ENCODE results near the gene TESPA1.

DNA sequence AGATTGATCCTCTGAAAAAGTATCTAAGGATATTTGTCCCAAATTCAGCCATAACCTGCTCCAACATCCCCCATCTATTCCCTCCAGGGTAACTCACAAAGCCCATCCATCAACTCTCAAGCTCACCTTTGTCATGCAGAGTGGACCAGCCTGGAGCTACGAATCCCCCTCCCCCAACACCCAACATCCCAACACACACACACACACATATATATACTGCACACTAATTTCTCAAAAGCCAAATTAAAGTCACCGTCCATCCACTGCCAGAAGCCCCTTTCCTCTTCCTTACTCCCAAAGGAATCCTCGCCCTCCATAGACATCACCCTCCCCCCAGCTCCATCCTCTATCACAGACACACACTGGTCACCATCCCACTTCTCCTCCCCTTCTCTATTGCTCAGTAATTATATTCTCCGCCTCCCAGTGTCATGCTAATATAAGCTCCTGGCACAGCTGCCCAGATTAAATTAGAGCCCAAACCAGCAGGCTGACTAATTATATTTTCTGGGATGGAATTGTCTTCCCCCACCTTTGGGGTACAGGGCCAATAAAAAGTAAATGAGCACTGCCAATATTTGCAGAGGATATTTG is 13.5 kb upstream of the TESPA1 start:
- TF ChIP-seq MXI1 (conservative IDR thresholded peaks at IDR 0.05; ENCODE audit: poor library complexity, severe bottlenecking) (no peak), EZH2 (IDR thresholded peaks at IDR 0.05; ENCODE audit: borderline replicate concordance, insufficient read depth, low read length, poor library complexity, severe bottlenecking) (no peak), SMC3 (conservative IDR thresholded peaks at IDR 0.05; ENCODE audit: poor library complexity) (no peak), RAD21 (conservative IDR thresholded peaks at IDR 0.05) (no peak), POLR2AphosphoS5 (IDR thresholded peaks at IDR 0.05) (no peak)
- TF ChIP-seq, protein P1, sequence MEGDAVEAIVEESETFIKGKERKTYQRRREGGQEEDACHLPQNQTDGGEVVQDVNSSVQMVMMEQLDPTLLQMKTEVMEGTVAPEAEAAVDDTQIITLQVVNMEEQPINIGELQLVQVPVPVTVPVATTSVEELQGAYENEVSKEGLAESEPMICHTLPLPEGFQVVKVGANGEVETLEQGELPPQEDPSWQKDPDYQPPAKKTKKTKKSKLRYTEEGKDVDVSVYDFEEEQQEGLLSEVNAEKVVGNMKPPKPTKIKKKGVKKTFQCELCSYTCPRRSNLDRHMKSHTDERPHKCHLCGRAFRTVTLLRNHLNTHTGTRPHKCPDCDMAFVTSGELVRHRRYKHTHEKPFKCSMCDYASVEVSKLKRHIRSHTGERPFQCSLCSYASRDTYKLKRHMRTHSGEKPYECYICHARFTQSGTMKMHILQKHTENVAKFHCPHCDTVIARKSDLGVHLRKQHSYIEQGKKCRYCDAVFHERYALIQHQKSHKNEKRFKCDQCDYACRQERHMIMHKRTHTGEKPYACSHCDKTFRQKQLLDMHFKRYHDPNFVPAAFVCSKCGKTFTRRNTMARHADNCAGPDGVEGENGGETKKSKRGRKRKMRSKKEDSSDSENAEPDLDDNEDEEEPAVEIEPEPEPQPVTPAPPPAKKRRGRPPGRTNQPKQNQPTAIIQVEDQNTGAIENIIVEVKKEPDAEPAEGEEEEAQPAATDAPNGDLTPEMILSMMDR (IDR thresholded peaks at IDR 0.05; ENCODE audit: poor library complexity, severe bottlenecking), result no peak
- TF ChIP-seq, protein P2, sequence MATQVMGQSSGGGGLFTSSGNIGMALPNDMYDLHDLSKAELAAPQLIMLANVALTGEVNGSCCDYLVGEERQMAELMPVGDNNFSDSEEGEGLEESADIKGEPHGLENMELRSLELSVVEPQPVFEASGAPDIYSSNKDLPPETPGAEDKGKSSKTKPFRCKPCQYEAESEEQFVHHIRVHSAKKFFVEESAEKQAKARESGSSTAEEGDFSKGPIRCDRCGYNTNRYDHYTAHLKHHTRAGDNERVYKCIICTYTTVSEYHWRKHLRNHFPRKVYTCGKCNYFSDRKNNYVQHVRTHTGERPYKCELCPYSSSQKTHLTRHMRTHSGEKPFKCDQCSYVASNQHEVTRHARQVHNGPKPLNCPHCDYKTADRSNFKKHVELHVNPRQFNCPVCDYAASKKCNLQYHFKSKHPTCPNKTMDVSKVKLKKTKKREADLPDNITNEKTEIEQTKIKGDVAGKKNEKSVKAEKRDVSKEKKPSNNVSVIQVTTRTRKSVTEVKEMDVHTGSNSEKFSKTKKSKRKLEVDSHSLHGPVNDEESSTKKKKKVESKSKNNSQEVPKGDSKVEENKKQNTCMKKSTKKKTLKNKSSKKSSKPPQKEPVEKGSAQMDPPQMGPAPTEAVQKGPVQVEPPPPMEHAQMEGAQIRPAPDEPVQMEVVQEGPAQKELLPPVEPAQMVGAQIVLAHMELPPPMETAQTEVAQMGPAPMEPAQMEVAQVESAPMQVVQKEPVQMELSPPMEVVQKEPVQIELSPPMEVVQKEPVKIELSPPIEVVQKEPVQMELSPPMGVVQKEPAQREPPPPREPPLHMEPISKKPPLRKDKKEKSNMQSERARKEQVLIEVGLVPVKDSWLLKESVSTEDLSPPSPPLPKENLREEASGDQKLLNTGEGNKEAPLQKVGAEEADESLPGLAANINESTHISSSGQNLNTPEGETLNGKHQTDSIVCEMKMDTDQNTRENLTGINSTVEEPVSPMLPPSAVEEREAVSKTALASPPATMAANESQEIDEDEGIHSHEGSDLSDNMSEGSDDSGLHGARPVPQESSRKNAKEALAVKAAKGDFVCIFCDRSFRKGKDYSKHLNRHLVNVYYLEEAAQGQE (IDR thresholded peaks at IDR 0.05; ENCODE audit: borderline replicate concordance), result no peak

All from neural cell (in vitro differentiated cells).